GM21390 (cell line): Measurements from ENCODE around the gene CFHR2.

ENCODE experiments used
- ATAC-seq: cut with Tn5 transposase; IDR thresholded peaks from one replicate; pipeline ENCODE4 v1.9.1; 2021; ENCODE audit not compliant: unreplicated experiment

CFHR2 gene

DNA sequence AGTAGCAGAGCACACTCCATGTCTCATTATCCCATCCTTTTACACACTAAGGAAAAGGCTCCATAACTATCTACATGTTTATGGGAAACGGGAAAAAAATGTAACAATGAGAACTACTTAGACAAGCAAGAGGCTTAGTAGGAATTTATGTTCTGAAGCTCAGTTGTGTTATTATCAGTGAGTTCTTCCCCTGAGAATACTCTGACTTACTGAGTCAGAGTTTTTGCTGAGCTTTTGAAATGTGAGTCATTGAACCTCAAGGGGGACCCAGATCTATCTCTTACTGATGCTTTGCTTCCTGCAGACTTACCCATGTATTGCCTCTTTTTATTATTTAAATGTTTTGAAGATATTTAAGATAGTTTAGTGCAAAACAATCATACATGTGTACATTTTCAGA, 53.9 kb downstream of the CFHR2 start:
- no peak for ATAC-seq

GRCh38 chr1:197001828-197002227, 58.3 kb downstream of the CFHR2 start:
- ATAC-seq: no peak

DNA sequence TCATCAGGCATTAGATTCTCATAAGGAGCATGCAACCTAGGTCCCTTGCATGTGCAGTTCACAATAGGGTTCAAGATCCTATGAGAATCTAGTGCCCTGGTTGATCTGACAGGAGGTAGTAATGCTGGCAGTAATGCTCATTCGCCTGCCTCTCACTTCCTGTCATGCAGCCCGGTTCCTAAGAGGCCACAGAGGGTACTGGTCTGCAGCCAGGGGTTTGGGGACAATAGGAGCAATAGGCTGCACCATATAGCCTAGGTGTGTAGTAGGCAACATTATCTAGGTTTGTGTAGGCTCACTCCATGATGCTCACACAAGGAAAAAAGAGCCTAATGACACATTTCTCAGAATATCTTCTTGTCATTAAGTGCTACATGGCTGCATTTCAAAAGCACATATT, 59.6 kb downstream of the CFHR2 start:
- no peak for ATAC-seq

DNA sequence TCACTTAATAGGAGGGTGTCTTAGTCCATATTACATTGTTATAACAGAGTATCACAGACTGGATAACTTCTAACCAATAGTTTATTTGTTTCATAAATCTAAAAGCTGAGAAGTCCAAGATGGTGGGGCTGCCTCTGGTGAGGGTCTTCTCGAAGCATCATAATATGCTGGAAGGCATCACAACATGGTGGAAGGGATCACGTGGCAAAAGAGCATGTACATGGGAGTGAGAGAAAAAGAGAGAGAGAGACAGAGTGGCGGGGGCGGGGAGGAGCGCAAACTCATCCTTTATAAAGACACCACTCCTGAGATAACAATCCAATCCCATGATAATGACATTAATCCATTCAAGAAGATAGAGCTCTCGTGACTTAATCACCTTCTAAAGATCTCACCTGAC, 65.3 kb downstream of the CFHR2 start:
- ATAC-seq: no peak
